Rectal smooth muscle tissue (tissue), 1 donor: ENCODE data around the gene MCRIP2.
A peak's percentile ranks its signal among the peaks of the same experiment; 100 is the strongest.
"Not testable (repeated sequence)": the region's sequence is repeated elsewhere in the genome, so short reads cannot be mapped to it uniquely, and the experiment has no call there.

ENCODE experiments used
- H3K27ac ChIP-seq: one replicate; pipeline ENCODE4 v1.7.0; 2013; ENCODE audit warnings: low read depth, low read length, inconsistent platforms
- H3K27me3 ChIP-seq: one replicate; pipeline ENCODE4 v1.7.0; 2013; ENCODE audit warnings: low read length; ENCODE audit not compliant: control insufficient read depth, insufficient read depth
- H3K36me3 ChIP-seq: one replicate; pipeline ENCODE4 v1.7.0; 2013; ENCODE audit warnings: low read length; ENCODE audit not compliant: control insufficient read depth, insufficient read depth
- H3K4me1 ChIP-seq: one replicate; pipeline ENCODE4 v1.7.0; 2013; ENCODE audit warnings: low read length; ENCODE audit not compliant: control insufficient read depth, insufficient read depth
- H3K4me3 ChIP-seq: one replicate; pipeline ENCODE4 v1.7.0; 2013; ENCODE audit warnings: low read length
- H3K9ac ChIP-seq: one replicate; pipeline ENCODE4 v1.7.0; 2013; ENCODE audit warnings: low read length

MCRIP2 gene, protein sequence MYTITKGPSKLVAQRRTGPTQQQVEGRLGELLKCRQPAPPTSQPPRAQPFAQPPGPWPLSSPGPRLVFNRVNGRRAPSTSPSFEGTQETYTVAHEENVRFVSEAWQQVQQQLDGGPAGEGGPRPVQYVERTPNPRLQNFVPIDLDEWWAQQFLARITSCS

DNA sequence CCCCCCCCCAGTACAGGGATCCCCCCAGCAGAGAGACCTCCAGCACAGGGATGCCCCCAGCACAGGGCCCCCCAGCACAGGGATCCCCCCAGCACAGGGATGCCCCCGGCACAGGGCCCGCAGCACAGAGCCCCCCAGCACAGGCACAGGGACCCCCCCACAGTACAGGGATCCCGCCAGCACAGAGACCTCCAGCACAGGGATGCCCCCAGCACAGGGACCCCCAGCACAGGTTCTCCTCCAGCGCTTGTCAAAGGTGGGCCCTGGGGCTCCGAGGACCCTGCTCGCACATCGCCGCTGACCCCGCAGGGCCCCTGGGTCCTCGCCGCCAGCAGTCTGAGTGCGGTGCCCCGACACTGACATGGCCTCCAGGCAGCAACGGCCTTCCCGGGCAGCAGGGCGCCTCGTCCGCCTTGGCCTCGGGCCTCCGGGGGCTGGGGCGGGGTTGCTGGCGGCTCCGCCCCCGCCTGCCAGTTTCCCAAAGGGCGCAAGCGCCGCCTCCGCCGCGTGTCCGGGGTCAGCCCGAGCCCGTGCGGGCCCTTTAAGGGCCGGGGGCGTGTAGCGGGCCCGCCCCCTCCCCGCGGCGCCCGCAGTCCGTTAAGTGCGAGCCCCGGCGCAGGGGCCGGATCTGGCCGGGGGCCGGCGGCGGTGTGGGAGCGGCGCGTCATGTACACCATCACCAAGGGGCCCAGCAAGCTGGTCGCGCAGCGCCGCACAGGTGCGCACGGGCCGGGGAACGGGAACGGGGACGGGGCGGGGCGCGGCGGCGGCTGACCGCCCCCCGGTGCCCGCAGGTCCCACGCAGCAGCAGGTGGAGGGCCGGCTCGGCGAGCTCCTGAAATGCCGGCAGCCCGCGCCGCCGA is at the start of gene MCRIP2:
TSS of gene MCRIP2 (plus strand) at position 503 of the 863 bp plus-strand sequence. CDS start at position 667, 164 bp downstream.
- peaks cover 6% of the 10 kb centered on the region for H3K4me1 ChIP-seq
- no peaks in the 10 kb centered on the region for H3K36me3 ChIP-seq
- peak within 1 kb of the TSS; percentile 91 for H3K27ac ChIP-seq
- H3K9ac ChIP-seq: peak within 1 kb of the TSS; percentile 60
- peak within 1 kb of the TSS; percentile 71 for H3K4me3 ChIP-seq
- H3K27me3 ChIP-seq: no peaks in the 10 kb centered on the region

DNA sequence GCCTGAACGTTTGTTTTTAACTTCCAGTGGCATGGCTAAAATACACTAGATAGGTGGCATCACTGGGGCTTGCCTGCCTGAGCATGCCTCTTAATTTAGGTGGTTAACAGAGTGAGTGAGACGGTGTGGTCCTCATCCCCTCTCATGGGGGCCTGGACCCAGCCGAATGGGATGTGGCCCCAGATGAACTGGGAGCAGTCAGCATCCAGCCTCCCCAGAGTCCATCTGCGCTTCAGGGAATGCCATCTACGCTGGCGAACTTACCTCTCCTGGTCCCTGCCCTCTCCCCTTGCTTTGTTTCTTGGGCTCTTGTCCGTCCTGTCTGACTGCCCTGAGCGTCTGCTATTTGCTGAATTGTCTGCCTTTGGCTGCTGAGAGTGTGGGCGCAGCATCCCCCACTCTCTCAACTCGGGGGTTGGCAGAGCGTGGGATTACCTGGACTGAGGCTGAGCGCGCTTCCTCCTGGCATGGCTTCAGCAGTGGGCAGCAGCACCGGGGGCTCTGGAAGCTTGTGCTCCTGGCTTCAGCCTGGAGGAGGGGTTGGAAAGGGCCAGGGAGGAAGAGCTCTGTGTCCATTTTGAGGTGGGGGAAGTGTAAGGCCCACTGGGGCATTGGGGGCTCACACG is 49.6 kb upstream of the MCRIP2 start:
- Histone ChIP-seq H3K36me3 (peaks cover 8% of the 10 kb centered on the region), H3K4me3 (peak overlapping the region; percentile 0), H3K9ac (peak overlapping the region; percentile 27), H3K27me3 (no peaks in the 10 kb centered on the region), H3K4me1 (peaks cover 15% of the 10 kb centered on the region), H3K27ac (no peak overlapping the region)

DNA sequence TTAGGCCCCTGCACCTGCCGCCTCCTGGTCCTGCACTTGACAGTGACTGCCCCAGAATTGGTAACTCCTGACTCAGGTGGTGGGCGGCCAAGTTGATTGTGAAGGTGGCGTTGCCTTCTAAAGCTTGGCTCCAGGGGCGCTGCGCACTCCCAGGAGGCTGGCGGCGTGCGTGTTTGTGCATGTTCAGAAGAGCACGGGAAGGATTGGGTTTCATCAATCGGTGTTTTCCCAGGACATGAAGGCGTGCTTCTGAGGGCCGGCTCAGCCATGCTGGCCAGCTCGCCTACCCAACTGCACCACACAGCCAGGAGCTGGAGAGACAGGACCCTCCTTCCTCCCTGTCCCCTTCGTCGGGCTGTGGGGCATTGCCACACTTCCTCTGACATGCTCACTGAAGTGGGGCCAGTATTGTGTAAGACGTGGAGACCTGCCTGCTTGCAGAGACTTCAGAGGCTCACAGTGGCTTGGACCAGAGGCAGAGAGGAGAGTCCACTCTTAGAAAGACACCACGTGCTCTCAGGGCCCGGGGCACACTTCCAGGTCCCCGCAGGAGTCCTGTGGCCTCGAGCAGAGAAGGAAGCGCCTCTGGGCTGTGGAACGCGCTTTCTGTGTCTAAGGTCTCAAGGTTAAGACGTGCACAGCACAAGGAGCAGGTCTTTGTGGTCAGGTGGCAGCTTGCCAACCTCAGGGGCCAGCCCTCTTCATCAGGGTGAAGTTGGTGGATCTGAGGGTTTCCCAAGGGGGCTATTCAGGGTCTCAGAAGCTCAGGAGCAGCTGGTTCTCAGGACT is 48.9 kb upstream of the MCRIP2 start:
- H3K4me1 ChIP-seq: peaks cover 15% of the 10 kb centered on the region
- H3K27me3 ChIP-seq: no peaks in the 10 kb centered on the region
- no peak overlapping the region for H3K27ac ChIP-seq
- peak overlapping the region; percentile 21 for H3K4me3 ChIP-seq
- H3K9ac ChIP-seq: peak overlapping the region; percentile 27
- H3K36me3 ChIP-seq: peaks cover 8% of the 10 kb centered on the region

DNA sequence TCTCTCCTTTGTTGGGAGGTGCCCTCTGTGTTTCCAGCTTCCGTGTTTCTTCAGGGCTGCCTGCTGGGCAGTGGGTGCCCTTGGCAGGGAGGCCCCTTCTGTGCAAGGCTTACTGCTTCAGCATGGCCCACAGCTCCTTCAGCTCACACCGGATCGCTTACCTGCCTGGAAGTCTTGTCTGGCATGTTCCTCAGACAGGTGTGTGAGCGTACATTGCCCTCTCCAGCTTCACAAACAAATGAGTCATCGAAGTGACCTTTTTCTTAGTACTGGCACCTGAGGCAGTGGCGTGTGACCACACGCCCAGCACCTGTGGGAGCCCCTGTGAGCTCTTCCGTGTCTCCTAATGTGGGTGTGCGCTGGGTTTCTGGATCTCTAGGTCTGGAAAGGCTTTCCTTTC is 48.2 kb upstream of the MCRIP2 start:
- Histone ChIP-seq H3K27me3 (no peaks in the 10 kb centered on the region), H3K36me3 (peaks cover 8% of the 10 kb centered on the region), H3K27ac (no peak overlapping the region), H3K4me1 (peaks cover 10% of the 10 kb centered on the region), H3K9ac (no peak overlapping the region), H3K4me3 (no peak overlapping the region)

DNA sequence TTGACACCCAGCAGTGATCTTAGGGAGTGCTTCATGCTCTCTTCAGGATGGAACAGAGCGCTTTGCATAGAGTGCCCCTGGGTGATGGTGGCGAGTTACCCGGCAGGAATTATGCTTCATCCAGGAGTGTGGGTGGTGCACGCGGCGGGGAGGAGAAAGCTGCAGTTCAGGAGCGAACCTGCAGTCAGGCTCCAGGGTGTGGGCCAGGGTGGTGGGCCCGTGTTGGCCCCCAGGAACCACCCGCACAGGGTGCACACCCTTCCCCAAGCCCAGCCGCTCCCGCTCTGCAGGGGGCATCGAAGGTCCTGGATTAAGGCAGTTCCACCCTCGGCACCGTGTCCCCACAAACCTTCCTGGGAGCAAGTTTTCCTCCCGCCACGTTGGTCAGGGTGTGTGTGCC is 47.8 kb upstream of the MCRIP2 start:
- Histone ChIP-seq H3K27ac (no peak overlapping the region), H3K4me1 (peaks cover 9% of the 10 kb centered on the region), H3K4me3 (peak overlapping the region; percentile 2), H3K27me3 (no peaks in the 10 kb centered on the region), H3K36me3 (peaks cover 8% of the 10 kb centered on the region), H3K9ac (no peak overlapping the region)

DNA sequence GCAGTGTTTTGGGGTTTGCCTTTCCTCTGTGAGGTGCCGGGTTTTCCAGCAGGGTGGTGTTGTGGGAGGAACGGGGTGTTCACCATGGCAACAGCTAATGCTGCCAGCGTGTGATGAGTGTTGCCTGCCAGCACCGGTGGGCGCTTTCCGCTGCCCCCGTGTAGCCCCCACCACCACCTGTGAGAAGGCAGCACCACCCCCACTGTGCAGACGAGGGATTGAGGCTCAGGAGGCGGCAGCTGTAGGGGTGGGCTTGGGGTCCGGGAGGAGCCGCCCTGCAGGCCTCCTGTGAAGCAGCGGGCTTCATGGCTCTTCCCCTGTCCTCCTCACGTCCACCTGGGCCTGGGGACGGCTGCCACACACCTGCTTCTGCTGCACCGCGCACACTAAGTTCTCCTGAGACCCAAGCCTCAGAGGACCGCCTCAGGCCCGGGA is 46.5 kb upstream of the MCRIP2 start:
- no peak overlapping the region for H3K9ac ChIP-seq
- peaks cover 9% of the 10 kb centered on the region for H3K4me1 ChIP-seq
- H3K36me3 ChIP-seq: peaks cover 15% of the 10 kb centered on the region
- no peak overlapping the region for H3K4me3 ChIP-seq
- no peaks in the 10 kb centered on the region for H3K27me3 ChIP-seq
- no peak overlapping the region for H3K27ac ChIP-seq

DNA sequence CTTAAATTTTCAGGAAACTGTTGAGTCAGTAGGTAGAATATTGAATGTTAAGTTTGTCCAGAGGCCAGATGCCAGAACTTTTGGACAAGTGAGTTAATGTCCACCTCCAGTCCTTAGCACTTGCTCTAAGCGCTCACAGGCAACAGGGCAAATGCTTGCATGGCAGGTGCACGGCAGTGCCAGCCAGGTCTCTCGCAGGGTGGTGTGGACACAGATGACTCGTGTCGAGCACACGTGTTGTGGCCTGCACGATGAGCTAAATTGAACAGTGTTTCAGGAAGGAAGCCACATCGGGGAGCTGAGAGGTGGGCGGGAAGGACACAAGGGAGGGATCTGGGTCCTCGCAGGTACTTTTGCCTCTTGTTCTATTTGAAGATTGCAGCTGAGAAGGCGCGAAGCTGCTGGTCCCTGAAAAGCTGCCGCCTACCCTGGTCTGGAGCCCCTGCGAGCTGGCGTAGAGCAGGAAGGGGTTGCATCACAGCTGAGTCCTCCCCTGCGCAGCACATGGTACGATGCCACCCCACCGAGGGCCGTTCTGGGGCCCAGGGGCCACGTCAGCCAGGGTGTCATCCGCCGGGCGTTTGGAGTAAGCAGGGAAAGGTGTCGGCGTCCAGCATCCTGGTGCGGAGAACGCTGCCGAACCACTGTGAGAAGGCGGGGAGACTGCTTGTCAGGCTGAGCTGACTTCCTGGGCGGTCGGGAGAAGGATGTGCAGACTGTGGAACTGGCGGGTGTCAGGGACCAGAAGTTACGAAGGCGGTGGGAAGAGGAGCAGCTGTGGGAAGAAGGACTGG is 45.5 kb upstream of the MCRIP2 start:
- H3K27me3 ChIP-seq: no peaks in the 10 kb centered on the region
- peaks cover 2% of the 10 kb centered on the region for H3K4me1 ChIP-seq
- H3K36me3 ChIP-seq: peaks cover 15% of the 10 kb centered on the region
- H3K27ac ChIP-seq: no peak overlapping the region
- no peak overlapping the region for H3K9ac ChIP-seq
- H3K4me3 ChIP-seq: no peak overlapping the region

DNA sequence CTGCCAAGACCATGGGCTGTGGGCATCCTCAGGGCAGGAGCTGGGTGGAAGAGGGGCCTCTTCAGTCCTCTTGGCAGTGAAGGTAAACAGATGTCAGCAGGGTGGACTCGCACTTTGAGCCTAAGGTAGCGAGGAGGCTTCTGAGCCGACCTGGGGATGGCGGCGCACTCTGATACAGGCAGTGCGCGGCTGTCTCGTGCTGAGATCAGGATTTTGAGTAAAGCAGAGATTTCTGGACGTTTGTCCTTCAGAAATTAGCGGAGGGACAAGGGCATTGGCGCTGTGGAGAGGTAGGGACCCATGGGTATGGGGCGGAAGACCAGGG is 44.9 kb upstream of the MCRIP2 start:
- Histone ChIP-seq H3K9ac (no peak overlapping the region), H3K4me1 (no peaks in the 10 kb centered on the region), H3K27ac (no peak overlapping the region), H3K36me3 (peaks cover 15% of the 10 kb centered on the region), H3K27me3 (no peaks in the 10 kb centered on the region), H3K4me3 (no peak overlapping the region)

DNA sequence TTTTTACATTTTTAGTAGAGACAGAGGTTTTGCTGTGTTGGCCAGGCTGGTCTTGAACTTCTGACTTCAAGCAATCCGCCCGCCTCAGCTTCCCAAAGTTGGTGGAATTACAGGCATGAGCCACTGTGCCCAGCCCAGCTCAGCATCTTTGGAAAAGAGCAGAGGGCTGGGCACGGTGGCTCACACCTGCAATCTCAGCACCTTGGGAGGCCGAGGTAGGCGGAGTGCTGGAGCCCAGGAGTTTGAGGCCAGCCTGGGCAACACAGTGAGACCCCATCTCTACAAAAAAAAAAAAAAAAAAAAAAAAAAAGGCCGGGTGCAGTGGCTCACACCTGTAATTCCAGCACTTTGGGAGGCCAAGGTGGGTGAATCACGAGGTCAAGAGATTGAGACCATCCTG is 44.0 kb upstream of the MCRIP2 start:
- not testable (repeated sequence) for H3K4me1 ChIP-seq, H3K27ac ChIP-seq, H3K27me3 ChIP-seq, H3K9ac ChIP-seq, H3K4me3 ChIP-seq
- peaks cover 15% of the 10 kb centered on the region for H3K36me3 ChIP-seq

DNA sequence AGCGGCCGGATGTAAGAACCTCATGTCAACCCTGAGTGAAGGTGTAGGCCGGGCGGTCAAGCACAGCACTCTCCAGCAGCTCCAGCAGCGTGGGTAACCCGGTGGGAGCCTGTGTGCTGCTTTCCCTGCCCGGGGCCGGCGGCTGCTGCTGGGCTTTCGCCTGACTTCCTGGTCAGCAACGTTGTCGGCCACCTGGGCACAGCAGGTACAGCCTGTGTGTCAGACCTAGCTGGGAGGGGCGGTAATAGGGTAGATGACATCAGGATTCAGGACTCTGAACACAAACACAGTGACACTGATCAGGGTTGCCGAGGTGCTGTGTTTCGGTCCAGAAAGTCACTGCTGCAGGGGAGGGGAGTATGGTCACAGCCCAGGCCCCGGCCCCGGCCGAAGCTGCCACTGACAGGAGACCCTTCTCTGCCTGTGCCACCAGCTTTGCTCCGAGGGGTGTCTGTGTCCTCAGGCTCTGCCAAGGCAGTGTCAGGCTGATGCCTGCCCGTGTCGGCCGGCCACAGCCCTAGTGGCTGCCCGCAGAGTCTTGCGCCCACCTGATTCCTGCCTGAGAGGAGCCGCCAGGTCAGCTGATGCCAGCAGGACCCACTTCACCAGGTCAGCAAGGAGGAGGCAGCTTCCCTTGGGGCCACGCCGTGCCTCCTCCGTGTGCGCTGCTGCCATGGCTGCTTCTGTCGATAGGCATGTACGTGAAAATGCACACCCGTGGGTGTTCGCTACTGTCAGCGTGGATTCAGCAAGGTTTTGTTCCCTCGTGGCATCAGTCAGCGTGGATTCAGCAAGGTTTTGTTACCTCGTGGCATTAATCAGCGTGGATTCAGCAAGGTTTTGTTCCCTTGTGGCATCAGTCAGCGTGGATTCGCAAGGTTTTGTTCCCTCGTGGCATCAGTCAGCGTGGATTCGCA is 42.5 kb upstream of the MCRIP2 start:
- H3K27me3 ChIP-seq: no peaks in the 10 kb centered on the region
- H3K4me3 ChIP-seq: no peak overlapping the region
- H3K36me3 ChIP-seq: peaks cover 15% of the 10 kb centered on the region
- no peak overlapping the region for H3K27ac ChIP-seq
- H3K9ac ChIP-seq: no peak overlapping the region
- H3K4me1 ChIP-seq: no peaks in the 10 kb centered on the region

DNA sequence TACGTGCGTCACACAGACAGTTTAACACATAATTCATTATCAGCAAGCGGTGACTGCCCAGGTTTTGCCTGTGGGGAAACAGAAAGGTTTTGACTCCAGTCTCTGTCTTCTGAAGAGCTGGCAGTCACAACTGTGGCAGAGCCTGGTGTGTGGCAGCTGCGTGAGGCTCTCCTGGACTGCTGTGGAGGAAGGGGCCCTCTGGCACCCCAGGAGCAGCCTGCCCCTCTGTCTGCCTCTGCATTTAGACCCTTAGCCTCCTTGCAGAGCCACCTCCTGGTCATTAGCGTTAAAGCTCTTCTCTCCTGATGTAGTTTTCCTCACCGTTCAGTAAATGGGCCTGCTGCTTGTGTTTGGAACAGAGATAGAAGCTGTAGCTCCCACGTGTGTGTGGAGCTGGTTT is 40.8 kb upstream of the MCRIP2 start:
- peaks cover 13% of the 10 kb centered on the region for H3K36me3 ChIP-seq
- no peaks in the 10 kb centered on the region for H3K27me3 ChIP-seq
- no peak overlapping the region for H3K4me3 ChIP-seq
- no peak overlapping the region for H3K9ac ChIP-seq
- no peaks in the 10 kb centered on the region for H3K4me1 ChIP-seq
- no peak overlapping the region for H3K27ac ChIP-seq
